Mesodermal cell (in vitro differentiated cells): ENCODE measurements around the gene BNIP3.

Experiments
- H3K27ac ChIP-seq: 2 replicates; pipeline ENCODE4 v1.7.0; 2013; ENCODE audit warnings: mild to moderate bottlenecking, low read depth, low read length, moderate library complexity; ENCODE audit not compliant: severe bottlenecking
- H3K36me3 ChIP-seq: 2 replicates; pipeline ENCODE4 v1.7.1; 2013; ENCODE audit warnings: mild to moderate bottlenecking, low read length, moderate library complexity; ENCODE audit not compliant: control insufficient read depth, insufficient read depth
- H3K4me1 ChIP-seq: one replicate; pipeline ENCODE4 v1.7.1; 2013; ENCODE audit warnings: mild to moderate bottlenecking, low read length; ENCODE audit not compliant: insufficient read depth, control insufficient read depth, poor library complexity, severe bottlenecking
- H3K4me3 ChIP-seq: 2 replicates; pipeline ENCODE4 v1.7.0; 2013; ENCODE audit warnings: low read length, control low read depth, mild to moderate bottlenecking; ENCODE audit not compliant: insufficient read depth, poor library complexity, severe bottlenecking; ENCODE audit errors: extremely low read depth
- H3K9me3 ChIP-seq: 2 replicates; pipeline ENCODE4 v1.7.1; 2013; ENCODE audit warnings: mild to moderate bottlenecking, low read length, moderate library complexity; ENCODE audit not compliant: control insufficient read depth
- WGBS, 2 experiments: methylation state at CpG; one replicate each; pipeline ENCODE4 v1.1.5; 2013; ENCODE audit warnings: missing lambda C conversion rate in 2 of 2; ENCODE audit not compliant: insufficient coverage in 2 of 2; 5-methylcytosine and 5-hydroxymethylcytosine counted together

Gene BNIP3

DNA sequence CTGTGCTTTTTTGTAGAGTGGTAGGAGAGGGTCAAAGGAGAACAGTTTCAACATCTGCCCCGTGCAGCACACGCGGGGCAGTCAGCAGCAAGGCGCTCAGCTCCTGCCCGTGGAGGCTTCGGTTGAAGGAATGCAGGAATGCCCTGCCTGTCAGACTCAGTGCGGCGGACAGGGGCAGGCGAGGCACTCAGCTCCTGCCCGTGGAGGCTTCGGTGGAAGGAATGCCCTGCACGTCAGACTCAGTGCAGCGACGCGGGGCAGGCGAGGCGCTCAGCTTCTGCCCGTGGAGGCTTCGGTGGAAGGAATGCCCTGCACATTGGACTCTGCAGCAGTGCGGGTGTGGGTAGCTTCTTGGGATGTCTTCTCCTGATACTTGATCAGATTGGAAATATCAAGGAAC is 43.9 kb downstream of the BNIP3 start:
- no peaks in the 10 kb centered on the region for H3K9me3 ChIP-seq
- no peak overlapping the region for H3K4me3 ChIP-seq
- peaks cover 81% of the 10 kb centered on the region for H3K36me3 ChIP-seq
- no peak overlapping the region for H3K27ac ChIP-seq
- H3K4me1 ChIP-seq = peaks cover 13% of the 10 kb centered on the region
- 98% methylated on average over 19 to 20 of the region's 20 CpGs for whole genome bisulfite sequencing, 2 experiments

DNA sequence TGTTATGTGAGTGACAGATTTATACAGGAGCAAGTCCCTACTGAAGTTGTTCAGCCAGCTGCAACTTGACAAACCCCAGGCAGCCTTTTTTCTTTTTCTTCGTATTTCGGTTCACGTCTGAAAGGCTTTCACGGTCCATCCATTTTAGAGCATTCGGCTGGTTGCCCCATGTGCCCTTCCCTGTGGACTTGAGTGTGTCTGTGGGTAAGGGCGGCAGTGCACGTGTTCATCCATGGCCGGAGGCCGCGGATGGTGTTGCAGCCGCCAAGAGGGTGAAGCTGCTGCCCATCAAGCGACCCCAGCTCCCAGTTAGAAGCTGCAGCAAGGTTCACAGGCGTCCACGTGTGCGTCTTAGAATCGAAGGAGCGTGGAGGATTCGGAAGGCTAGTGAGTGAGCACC is 45.0 kb downstream of the BNIP3 start:
- 96 to 98% methylated on average over 16 to 18 of the region's 18 CpGs for WGBS, 2 experiments

DNA sequence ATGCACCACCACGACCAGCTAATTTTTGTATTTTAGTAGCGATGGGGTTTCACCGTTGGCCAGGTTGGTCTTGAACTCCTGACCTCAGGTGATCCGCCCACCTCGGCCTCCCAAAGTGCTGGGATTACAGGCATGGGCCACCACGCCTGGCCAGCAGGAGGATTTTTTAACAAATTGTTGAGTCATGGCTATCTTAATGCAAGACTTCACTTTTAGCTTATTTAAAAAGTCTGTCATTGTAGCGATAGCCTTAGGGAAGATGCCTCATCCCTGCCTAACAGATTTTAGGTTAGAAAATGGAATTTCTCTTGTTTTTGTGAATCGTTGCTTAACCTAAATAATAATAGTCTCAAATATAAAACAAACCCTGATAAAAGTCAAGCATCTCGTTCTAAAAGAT is 45.4 kb downstream of the BNIP3 start:
- 89 to 91% methylated on average over 6 to 7 of the region's 9 CpGs for WGBS, 2 experiments

More for the DNA sequence above, 45.0 kb downstream of the BNIP3 start:
- Histone ChIP-seq H3K9me3 (no peaks in the 10 kb centered on the region), H3K27ac (no peak overlapping the region), H3K4me3 (no peak overlapping the region), H3K4me1 (peaks cover 13% of the 10 kb centered on the region), H3K36me3 (peaks cover 75% of the 10 kb centered on the region)

DNA sequence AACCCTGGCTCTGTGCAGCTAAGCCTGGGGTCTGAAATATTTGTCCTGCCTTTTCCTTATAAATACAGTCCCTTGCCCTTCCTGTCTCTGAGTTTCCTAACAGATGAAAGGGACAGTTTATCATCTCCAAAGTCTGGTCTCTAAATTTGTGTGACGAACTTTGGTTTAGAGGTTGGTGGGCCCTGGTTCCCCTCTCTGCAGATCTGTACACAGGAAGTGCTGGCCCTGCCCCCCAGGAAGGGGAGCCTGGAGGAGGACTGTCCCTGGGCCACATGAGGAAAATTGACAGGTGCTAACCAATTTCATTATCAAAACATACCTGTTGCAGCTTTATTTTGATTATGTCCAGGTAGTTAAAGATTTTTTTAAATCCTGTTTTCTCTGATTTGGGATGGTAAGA is 46.5 kb downstream of the BNIP3 start:
- Histone ChIP-seq H3K36me3 (peaks cover 70% of the 10 kb centered on the region), H3K4me1 (peaks cover 19% of the 10 kb centered on the region), H3K27ac (peak overlapping the region; percentile 39), H3K4me3 (no peak overlapping the region), H3K9me3 (no peaks in the 10 kb centered on the region)
- WGBS, 2 experiments = 86 to 100% methylated on average over 1 of the region's 1 CpG

More for the DNA sequence above, 45.4 kb downstream of the BNIP3 start:
- H3K36me3 ChIP-seq = peaks cover 74% of the 10 kb centered on the region
- H3K9me3 ChIP-seq = no peaks in the 10 kb centered on the region
- peaks cover 13% of the 10 kb centered on the region for H3K4me1 ChIP-seq
- no peak overlapping the region for H3K4me3 ChIP-seq
- no peak overlapping the region for H3K27ac ChIP-seq

DNA sequence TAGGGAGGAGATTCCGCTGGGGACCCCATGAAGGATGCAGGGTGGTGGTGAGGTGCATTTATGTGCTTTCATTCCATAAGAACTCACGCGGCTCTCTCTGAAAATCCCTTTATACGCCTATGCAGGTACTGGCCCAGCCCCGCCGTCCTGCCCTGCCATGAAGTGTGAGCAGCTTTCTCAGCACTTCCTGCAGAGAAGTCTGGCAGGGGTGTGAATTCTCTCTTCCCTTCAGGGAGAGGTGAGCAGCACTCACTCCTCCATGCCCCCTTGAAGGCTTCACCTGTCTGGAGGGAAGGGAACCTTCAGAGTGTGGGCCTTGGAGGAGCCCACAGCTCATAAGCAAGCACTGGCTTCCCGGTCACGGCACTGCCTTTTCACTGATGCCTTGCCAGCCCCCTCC is 47.0 kb downstream of the BNIP3 start:
- Histone ChIP-seq H3K9me3 (no peaks in the 10 kb centered on the region), H3K27ac (peak overlapping the region; percentile 39), H3K4me1 (peaks cover 22% of the 10 kb centered on the region), H3K36me3 (peaks cover 70% of the 10 kb centered on the region), H3K4me3 (no peak overlapping the region)
- WGBS, 2 experiments = 77% methylated on average over 4 to 5 of the region's 8 CpGs

DNA sequence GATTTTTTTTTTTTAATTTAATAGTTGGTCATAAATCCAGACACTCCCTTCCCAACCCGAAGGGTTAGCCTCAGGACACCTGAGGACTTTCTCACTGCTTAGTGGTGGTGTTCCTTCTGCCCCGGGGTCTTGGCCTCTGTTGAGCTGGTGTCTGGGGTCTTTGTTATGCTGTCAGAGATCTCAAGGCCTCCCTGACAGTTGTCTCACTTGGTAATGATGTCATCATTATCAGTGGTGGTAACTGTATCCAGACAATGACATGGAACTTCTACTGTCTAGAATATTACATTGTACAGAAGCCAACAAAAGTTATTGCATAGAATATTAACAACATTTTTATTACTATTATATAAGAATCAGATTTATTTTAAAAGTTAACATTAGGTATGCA is 48.0 kb downstream of the BNIP3 start:
- WGBS, 2 experiments = no CpG with 5 or more reads among the region's 2 CpGs
- peaks cover 64% of the 10 kb centered on the region for H3K36me3 ChIP-seq

DNA sequence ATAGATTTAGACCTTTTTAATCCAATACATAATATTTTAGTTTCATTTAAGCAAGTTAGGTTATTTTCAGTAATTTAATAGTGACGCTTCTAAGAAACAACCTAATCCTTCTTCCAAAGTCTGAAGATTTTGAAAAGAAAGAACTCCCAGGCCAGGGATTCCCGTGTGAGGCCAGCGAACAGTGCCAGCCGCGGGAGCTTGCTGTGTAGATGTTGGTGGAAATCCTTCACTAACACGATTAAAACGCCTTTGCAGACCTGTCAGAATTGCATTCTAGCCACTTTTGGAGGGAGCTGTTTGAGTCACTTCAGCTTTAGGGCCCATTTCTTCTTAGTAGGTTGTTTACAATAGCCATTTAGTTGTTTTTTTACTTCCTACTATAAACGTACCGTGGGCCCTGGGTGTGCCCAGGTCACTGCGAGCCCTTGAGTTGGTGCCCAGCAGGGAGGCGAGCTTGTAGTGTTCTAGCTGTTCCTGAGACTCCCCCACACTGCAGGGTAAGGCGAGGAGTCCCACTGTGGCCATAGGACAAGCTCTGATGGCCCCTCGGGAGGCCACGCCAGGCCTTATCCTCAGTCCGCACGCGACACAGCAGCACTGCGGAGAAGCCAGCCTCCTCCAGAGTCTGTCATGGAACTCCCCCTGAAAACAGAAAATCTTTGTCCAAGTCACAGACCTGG is 48.6 kb downstream of the BNIP3 start:
- H3K36me3 ChIP-seq = peaks cover 60% of the 10 kb centered on the region
- peaks cover 31% of the 10 kb centered on the region for H3K4me1 ChIP-seq
- H3K4me3 ChIP-seq = no peak overlapping the region
- WGBS, 2 experiments = 90 to 97% methylated on average over 10 to 12 of the region's 18 CpGs
- no peaks in the 10 kb centered on the region for H3K9me3 ChIP-seq
- H3K27ac ChIP-seq = no peak overlapping the region

More for the DNA sequence above, 48.0 kb downstream of the BNIP3 start:
- Histone ChIP-seq H3K9me3 (no peaks in the 10 kb centered on the region), H3K4me3 (no peak overlapping the region), H3K4me1 (peaks cover 26% of the 10 kb centered on the region), H3K27ac (no peak overlapping the region)

DNA sequence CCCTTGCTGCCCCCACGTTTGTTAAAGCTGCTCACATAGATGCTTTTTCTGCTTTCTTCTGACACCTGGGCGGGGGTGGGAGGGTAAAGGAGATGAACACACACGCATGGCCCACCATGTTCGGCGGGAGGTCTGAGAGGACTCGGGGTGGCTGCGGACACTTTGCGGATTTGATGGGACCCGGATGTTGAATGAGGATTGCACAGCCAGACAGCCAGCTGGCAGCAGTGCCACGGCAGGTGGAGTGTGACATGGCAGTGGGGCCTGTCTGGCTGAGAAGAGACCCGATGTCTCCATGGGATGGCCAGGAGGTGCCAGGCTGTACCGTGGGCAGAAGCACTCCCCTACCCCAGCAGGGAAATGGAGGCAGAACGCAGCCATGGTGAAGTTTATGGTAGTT is 49.7 kb downstream of the BNIP3 start:
- Histone ChIP-seq H3K36me3 (peaks cover 49% of the 10 kb centered on the region), H3K4me1 (peaks cover 33% of the 10 kb centered on the region), H3K9me3 (no peaks in the 10 kb centered on the region), H3K4me3 (no peak overlapping the region), H3K27ac (no peak overlapping the region)
- 89 to 94% methylated on average over 8 to 9 of the region's 13 CpGs for WGBS, 2 experiments

DNA sequence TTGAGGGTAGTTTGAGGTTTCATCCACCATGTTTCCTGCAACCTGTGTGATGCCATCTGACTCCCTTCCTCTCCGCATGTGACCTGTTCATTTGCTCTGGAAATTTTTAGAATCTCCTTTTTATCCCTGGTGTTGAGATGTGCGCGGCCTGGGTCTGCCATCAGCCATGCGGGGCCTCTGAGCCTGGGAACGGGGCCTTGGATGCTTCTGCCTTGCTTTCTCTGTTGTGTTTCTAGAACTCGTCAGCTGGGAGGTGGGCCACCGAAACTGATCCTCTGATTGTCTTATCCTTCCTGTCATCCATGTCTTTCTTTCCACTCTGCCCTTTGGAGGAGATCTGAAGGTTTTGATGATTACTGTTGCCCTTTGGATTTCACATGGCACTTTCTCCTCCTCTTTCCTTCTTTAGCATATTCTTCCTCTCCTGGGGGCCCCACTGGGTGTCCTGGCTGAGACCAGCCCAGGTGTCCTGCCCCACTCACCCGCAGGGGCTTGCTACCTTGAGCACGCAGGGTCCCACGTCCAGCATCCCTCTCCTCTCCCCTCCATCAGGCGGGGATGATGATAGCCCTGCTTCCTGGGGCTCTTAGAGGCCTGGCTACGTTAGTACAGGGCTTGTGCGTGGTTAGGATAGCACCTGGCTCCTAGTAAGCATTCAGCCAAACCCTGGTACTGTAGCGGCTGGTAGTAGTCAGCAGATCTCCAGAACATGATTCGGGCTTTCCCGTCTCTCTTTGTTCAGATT is 51.0 kb downstream of the BNIP3 start:
- Histone ChIP-seq H3K4me1 (peaks cover 33% of the 10 kb centered on the region), H3K4me3 (no peak overlapping the region), H3K36me3 (peaks cover 41% of the 10 kb centered on the region), H3K9me3 (no peaks in the 10 kb centered on the region), H3K27ac (no peak overlapping the region)
- WGBS, 2 experiments = 93 to 97% methylated on average over 11 to 12 of the region's 16 CpGs

DNA sequence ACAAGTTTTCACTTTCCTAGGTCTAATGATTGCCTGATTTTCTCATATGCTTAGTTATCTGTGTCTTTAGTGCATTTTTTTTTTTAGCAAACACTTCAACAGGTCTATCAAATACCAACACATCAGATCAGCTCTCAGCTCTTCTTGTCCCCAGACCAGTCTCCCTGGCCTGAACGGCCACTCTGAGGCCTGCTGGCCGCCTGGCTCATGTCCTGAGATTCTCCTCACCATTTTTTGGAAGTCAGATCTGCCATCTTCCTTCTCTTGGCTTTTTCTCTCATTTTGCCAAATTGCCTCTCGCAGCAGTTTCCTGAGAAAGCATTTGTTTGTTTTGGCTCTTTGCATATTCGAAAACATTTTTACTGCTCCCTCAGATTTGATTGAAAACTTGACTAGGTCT is 51.6 kb downstream of the BNIP3 start:
- H3K36me3 ChIP-seq = peaks cover 37% of the 10 kb centered on the region

More for the DNA sequence above, 51.6 kb downstream of the BNIP3 start:
- no peak overlapping the region for H3K4me3 ChIP-seq
- WGBS, 2 experiments = 91 to 97% methylated on average over 2 to 4 of the region's 4 CpGs
- peaks cover 30% of the 10 kb centered on the region for H3K4me1 ChIP-seq
- H3K27ac ChIP-seq = no peak overlapping the region
- H3K9me3 ChIP-seq = peaks cover 2% of the 10 kb centered on the region
